ENCODE data around the gene TTN.

The TTN gene

GRCh38 chr2:178807227-178808008 is at the start of gene TTN:
TTN (minus strand) TSS chr2:178807423; CDS start chr2:178804642, 2,781 bp downstream.
- Histone ChIP-seq H2AFZ (ENCODE audit: low read depth) (no peak within 1 kb of the TSS), H3K4me3 (IDR thresholded peaks at IDR 0.05; ENCODE audit: insufficient read depth, low read depth, low read length) (no peak within 1 kb of the TSS)
- TF ChIP-seq, protein P1, sequence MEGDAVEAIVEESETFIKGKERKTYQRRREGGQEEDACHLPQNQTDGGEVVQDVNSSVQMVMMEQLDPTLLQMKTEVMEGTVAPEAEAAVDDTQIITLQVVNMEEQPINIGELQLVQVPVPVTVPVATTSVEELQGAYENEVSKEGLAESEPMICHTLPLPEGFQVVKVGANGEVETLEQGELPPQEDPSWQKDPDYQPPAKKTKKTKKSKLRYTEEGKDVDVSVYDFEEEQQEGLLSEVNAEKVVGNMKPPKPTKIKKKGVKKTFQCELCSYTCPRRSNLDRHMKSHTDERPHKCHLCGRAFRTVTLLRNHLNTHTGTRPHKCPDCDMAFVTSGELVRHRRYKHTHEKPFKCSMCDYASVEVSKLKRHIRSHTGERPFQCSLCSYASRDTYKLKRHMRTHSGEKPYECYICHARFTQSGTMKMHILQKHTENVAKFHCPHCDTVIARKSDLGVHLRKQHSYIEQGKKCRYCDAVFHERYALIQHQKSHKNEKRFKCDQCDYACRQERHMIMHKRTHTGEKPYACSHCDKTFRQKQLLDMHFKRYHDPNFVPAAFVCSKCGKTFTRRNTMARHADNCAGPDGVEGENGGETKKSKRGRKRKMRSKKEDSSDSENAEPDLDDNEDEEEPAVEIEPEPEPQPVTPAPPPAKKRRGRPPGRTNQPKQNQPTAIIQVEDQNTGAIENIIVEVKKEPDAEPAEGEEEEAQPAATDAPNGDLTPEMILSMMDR (conservative IDR thresholded peaks at IDR 0.05; ENCODE audit: low read depth, low read length): no peak

GRCh38 chr2:178855151-178855550 is 47.9 kb upstream of the TTN start:
- Histone ChIP-seq H3K4me1 (ENCODE audit: low read depth, poor library complexity, severe bottlenecking) (no peaks in the 10 kb centered on the region), H3K27me3 (ENCODE audit: insufficient read depth, low read depth) (no peaks in the 10 kb centered on the region), H3K9ac (no peak overlapping the region), H3K4me3 (IDR thresholded peaks at IDR 0.05; ENCODE audit: insufficient read depth, low read depth, low read length) (no peak overlapping the region), H3K4me2 (no peak overlapping the region), H2AFZ (ENCODE audit: low read depth) (no peak overlapping the region), H3K79me2 (ENCODE audit: insufficient read depth, low read depth) (no peaks in the 10 kb centered on the region), H4K20me1 (ENCODE audit: insufficient read depth) (no peaks in the 10 kb centered on the region), H3K27ac (no peak overlapping the region), H3K36me3 (ENCODE audit: insufficient read depth) (no peaks in the 10 kb centered on the region)
- TF ChIP-seq, protein P1 (conservative IDR thresholded peaks at IDR 0.05; ENCODE audit: low read depth, low read length): no peak

More at GRCh38 chr2:178807227-178808008, at the start of gene TTN:
- H4K20me1 ChIP-seq (ENCODE audit: insufficient read depth): no peaks in the 10 kb centered on the region
- H3K4me2 ChIP-seq: no peak within 1 kb of the TSS
- H3K27me3 ChIP-seq (ENCODE audit: insufficient read depth, low read depth): no peaks in the 10 kb centered on the region
- no peak within 1 kb of the TSS for H3K27ac ChIP-seq
- H3K4me1 ChIP-seq (ENCODE audit: low read depth, poor library complexity, severe bottlenecking): no peaks in the 10 kb centered on the region
- no peaks in the 10 kb centered on the region for H3K79me2 ChIP-seq (ENCODE audit: insufficient read depth, low read depth)
- no peak within 1 kb of the TSS for H3K9ac ChIP-seq
- H3K36me3 ChIP-seq (ENCODE audit: insufficient read depth): no peaks in the 10 kb centered on the region; the same call in 1 of the 2 replicates

DNA sequence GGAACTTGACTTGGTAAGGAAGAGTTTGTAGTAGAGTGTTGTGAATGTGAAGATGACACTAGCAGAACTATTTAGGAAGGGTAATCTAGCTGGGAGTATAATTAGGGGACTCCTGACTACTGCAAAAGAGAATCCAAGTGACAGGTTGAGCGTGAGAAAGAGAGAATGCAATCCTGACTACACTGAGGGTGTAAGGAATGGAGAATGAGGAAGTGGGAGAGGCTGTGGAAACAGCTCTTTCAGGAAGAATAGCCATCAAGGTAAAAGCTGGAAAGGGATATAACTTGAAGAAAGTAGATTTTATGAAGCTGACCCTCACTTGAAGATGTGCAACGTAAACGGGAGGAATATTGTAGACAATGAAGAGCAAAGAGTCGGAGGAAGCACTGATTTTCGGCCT is 41.1 kb upstream of the TTN start:
- Histone ChIP-seq H3K4me3 (IDR thresholded peaks at IDR 0.05; ENCODE audit: insufficient read depth, low read depth, low read length) (no peak overlapping the region), H4K20me1 (ENCODE audit: insufficient read depth) (no peaks in the 10 kb centered on the region), H3K27ac (no peak overlapping the region), H3K4me1 (ENCODE audit: low read depth, poor library complexity, severe bottlenecking) (no peaks in the 10 kb centered on the region), H3K4me2 (no peak overlapping the region), H3K9ac (no peak overlapping the region), H2AFZ (ENCODE audit: low read depth) (no peak overlapping the region), H3K27me3 (ENCODE audit: insufficient read depth, low read depth) (no peaks in the 10 kb centered on the region), H3K36me3 (ENCODE audit: insufficient read depth) (no peaks in the 10 kb centered on the region), H3K79me2 (ENCODE audit: insufficient read depth, low read depth) (no peaks in the 10 kb centered on the region)
- TF ChIP-seq, protein P1 (conservative IDR thresholded peaks at IDR 0.05; ENCODE audit: low read depth, low read length): no peak

DNA sequence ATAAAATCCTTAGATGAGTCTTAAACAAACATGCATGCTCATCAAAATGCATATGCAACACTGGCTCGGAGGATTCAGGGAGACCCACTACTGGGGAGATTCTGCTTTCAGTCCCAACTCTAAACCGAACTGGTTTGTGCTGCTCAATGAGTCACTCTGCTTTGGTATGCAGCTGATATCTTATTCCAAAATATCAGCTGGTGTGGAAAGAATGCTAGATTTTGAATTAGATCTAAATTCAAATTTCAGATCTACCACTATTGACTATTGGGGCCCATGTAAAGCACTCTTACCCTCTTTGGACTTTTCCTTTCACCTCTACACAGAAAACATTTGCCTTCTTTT is 39.2 kb upstream of the TTN start:
- TF ChIP-seq, protein P1 (conservative IDR thresholded peaks at IDR 0.05; ENCODE audit: low read depth, low read length): no peak
- no peak overlapping the region for H3K9ac ChIP-seq
- H3K4me2 ChIP-seq: no peak overlapping the region

More for the DNA sequence above, 39.2 kb upstream of the TTN start:
- no peaks in the 10 kb centered on the region for H3K36me3 ChIP-seq (ENCODE audit: insufficient read depth)
- no peaks in the 10 kb centered on the region for H3K79me2 ChIP-seq (ENCODE audit: insufficient read depth, low read depth)
- H3K27me3 ChIP-seq (ENCODE audit: insufficient read depth, low read depth): no peaks in the 10 kb centered on the region
- H3K4me1 ChIP-seq (ENCODE audit: low read depth, poor library complexity, severe bottlenecking): no peaks in the 10 kb centered on the region
- no peak overlapping the region for H2AFZ ChIP-seq (ENCODE audit: low read depth)
- H4K20me1 ChIP-seq (ENCODE audit: insufficient read depth): no peaks in the 10 kb centered on the region
- H3K27ac ChIP-seq: no peak overlapping the region
- no peak overlapping the region for H3K4me3 ChIP-seq (IDR thresholded peaks at IDR 0.05; ENCODE audit: insufficient read depth, low read depth, low read length)

Measured in KMS-11 (cell line).